Left lung (tissue), 10 donors: ENCODE data around the gene NRDC. TPM values are rescaled to one million over a fixed set of nuclear protein-coding genes. Genes with fewer than 3 reads are reported as not detected.

Experiments used
- ATAC-seq: fragments of 200-7000 bp; cut with Tn5 transposase; one replicate; pipeline ENCODE4 v1.9.1; 2020; ENCODE audit warnings: moderate library complexity
- DNase-seq, 4 donors: peaks; one replicate each; pipeline ENCODE4 v3.0.0-alpha.2; 2013 to 2020
- H3K27ac ChIP-seq, 2 donors: fragments of 200-600 bp; sonication (generic) in 1 of 2; one replicate each; pipeline versions ENCODE4 v1.5.0 to v1.8.0; 2020 to 2021
- H3K27me3 ChIP-seq, 2 donors: fragments of 200-600 bp; sonication (generic) in 1 of 2; one replicate each; pipeline versions ENCODE4 v1.5.0 to v1.8.0; 2020 to 2021
- H3K36me3 ChIP-seq, 2 donors: fragments of 200-600 bp; sonication (generic) in 1 of 2; one replicate each; pipeline versions ENCODE4 v1.5.0 to v1.8.0; 2020 to 2021
- H3K4me1 ChIP-seq, 2 donors: fragments of 200-600 bp; one replicate each; pipeline ENCODE4 v1.8.0; 2021
- H3K4me3 ChIP-seq, 2 donors: fragments of 200-600 bp; sonication (generic) in 1 of 2; one replicate each; pipeline versions ENCODE4 v1.5.0 to v1.8.0; 2020 to 2021; ENCODE audit warnings: mild to moderate bottlenecking in 1 of 2
- H3K9me3 ChIP-seq, 2 donors: fragments of 200-600 bp; sonication (generic) in 1 of 2; one replicate each; pipeline versions ENCODE4 v1.5.0 to v1.8.0; 2020 to 2021
- intact Hi-C, 2 donors: fragments of 100-400 bp; cut with DNase I; formaldehyde crosslinking; loops; one replicate each; pipeline versions ENCODE4 v1.11.2 to v1.14.2; 2022
- polyA plus RNA-seq, 6 donors: library from polyadenylated mRNA; unstranded; fragments of 120-200 nt; gene quantifications; one replicate each; pipeline ENCODE4 v1.2.1, GENCODE V29; 2013; ENCODE audit not compliant: insufficient read length in 6 of 6
- total RNA-seq, 2 donors: library from RNA; stranded (reverse); fragmentation: NEBNext Ultra II Directional; extraction: Animal tissue kit (Norgen Biotek cat#: 25700); gene quantifications; one replicate each; pipeline ENCODE4 v1.2.1, GENCODE V29; 2021
- TF ChIP-seq, protein P1 (sequence below), 2 donors: fragments of 200-600 bp; sonication (generic) in 1 of 2; IDR thresholded peaks; one replicate each; pipeline versions ENCODE4 v1.5.0 to v1.8.0; 2021; ENCODE audit warnings: antibody characterized with exemption in 2 of 2
- donor health status: DM: no; HTN: yes; CAD: no.
- donor health status: DM: no; HTN: no; CAD: no.

Gene NRDC
- total and polyA plus RNA-seq, 8 donors: 101 to 176 (median 153) TPM

DNA sequence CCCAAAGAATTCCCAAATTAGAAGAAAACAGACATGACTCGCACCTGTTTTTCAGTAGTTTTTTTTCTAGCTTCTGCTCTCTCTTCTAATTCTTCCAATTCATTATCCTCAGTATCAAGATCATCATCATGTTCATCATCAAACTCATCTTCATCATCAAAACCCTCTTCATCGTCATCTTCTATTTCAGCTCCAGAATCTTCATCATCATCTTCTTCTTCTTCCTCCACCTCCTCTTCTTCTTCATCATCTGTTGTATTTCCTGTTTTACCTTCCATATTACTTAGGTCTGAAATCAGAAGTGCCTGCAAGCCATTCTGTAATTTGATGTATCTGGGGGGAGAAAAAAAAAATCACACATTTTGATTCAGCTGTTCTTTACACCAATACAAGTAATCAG lies 38.3 kb downstream of the NRDC start:
- ATAC-seq (no peak), DNase-seq (no peak)
- H3K36me3 ChIP-seq: peaks cover 0 to 25% of the 10 kb centered on the region in 2 donors
- no peaks in the 10 kb centered on the region for H3K9me3 ChIP-seq
- H3K4me3 ChIP-seq: no peak overlapping the region
- H3K27ac ChIP-seq: no peak overlapping the region
- H3K27me3 ChIP-seq: no peaks in the 10 kb centered on the region
- TF ChIP-seq, protein P1, sequence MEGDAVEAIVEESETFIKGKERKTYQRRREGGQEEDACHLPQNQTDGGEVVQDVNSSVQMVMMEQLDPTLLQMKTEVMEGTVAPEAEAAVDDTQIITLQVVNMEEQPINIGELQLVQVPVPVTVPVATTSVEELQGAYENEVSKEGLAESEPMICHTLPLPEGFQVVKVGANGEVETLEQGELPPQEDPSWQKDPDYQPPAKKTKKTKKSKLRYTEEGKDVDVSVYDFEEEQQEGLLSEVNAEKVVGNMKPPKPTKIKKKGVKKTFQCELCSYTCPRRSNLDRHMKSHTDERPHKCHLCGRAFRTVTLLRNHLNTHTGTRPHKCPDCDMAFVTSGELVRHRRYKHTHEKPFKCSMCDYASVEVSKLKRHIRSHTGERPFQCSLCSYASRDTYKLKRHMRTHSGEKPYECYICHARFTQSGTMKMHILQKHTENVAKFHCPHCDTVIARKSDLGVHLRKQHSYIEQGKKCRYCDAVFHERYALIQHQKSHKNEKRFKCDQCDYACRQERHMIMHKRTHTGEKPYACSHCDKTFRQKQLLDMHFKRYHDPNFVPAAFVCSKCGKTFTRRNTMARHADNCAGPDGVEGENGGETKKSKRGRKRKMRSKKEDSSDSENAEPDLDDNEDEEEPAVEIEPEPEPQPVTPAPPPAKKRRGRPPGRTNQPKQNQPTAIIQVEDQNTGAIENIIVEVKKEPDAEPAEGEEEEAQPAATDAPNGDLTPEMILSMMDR (IDR thresholded peaks at IDR 0.05): no peak
- H3K4me1 ChIP-seq: no peaks in the 10 kb centered on the region
- intact Hi-C loops: no loop called here

DNA sequence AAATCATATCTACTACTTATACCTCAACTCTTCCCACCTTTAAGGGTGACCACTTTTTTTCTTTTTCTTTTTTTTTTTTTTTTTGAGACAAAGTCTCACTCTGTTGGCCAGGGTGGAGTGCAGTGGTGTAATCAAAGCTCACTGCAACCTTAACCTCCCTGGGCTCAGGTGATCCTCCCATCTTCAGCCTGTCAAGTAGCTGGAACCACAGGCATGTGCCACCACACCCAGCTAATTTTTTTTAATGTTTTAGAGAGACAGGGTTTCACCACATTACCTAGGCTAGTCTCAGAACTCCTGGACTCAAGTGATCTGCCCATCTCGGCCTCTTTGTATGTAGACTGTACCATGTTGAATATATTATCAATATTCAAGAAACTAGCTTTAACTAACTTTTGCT lies 39.4 kb downstream of the NRDC start:
- no peak overlapping the region for H3K4me3 ChIP-seq
- no peaks in the 10 kb centered on the region for H3K4me1 ChIP-seq
- TF ChIP-seq, protein P1 (IDR thresholded peaks at IDR 0.05): no peak
- H3K27ac ChIP-seq: no peak overlapping the region
- no peak for DNase-seq
- peaks cover 0 to 36% of the 10 kb centered on the region in 2 donors for H3K36me3 ChIP-seq
- intact Hi-C loops: no loop called here
- no peaks in the 10 kb centered on the region for H3K9me3 ChIP-seq
- H3K27me3 ChIP-seq: no peaks in the 10 kb centered on the region
- ATAC-seq: peak; percentile 54

- Histone ChIP-seq H3K4me3 (no peak overlapping the region), H3K27ac (no peak overlapping the region), H3K9me3 (no peaks in the 10 kb centered on the region), H3K36me3 (peaks cover 0 to 53% of the 10 kb centered on the region in 2 donors), H3K27me3 (no peaks in the 10 kb centered on the region), H3K4me1 (no peaks in the 10 kb centered on the region)
- intact Hi-C loops: no loop called here
- TF ChIP-seq, protein P1 (IDR thresholded peaks at IDR 0.05): no peak
- no peak for ATAC-seq
- DNase-seq: no peak
Observed at GRCh38 chr1:51837243-51837642, 41.3 kb downstream of the NRDC start.

GRCh38 chr1:51833700-51834099 lies 44.8 kb downstream of the NRDC start:
- Histone ChIP-seq H3K27ac (no peak overlapping the region), H3K9me3 (no peaks in the 10 kb centered on the region), H3K4me3 (no peak overlapping the region), H3K27me3 (no peaks in the 10 kb centered on the region), H3K36me3 (peaks cover 0 to 77% of the 10 kb centered on the region in 2 donors), H3K4me1 (no peaks in the 10 kb centered on the region)
- intact Hi-C loops: no loop called here
- no peak for DNase-seq
- ATAC-seq: no peak
- TF ChIP-seq, protein P1 (IDR thresholded peaks at IDR 0.05): no peak

DNA sequence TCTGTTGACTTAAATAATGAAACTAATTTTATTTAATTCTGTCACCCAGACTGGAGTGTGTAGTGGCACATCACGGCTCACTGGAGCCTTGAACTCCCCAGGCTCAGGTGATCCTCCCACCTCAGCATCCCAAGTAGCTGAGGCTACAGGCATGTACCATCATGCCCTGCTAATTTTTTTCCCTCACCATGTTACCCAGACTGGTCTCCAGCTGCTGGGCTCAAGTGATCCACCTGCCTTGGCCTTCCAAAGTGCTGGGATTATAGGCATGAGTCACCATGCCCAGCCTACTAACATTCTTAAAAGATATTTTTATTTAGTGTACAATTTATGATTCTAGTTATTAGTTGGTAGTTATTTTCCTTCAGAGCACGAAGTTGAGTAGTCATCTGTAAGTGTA lies 49.5 kb downstream of the NRDC start:
- H3K36me3 ChIP-seq: peaks cover 0 to 84% of the 10 kb centered on the region in 2 donors
- DNase-seq (no peak), ATAC-seq (no peak)
- H3K27ac ChIP-seq: no peak overlapping the region
- no peaks in the 10 kb centered on the region for H3K27me3 ChIP-seq
- no peak overlapping the region for H3K4me3 ChIP-seq
- no peaks in the 10 kb centered on the region for H3K9me3 ChIP-seq
- H3K4me1 ChIP-seq: no peaks in the 10 kb centered on the region
- intact Hi-C loops: no loop called here
- TF ChIP-seq, protein P1 (IDR thresholded peaks at IDR 0.05): no peak
